ENCODE measurements around the gene GAPDHS.

The GAPDHS gene

GRCh38 chr19:35509861-35510625, 23.2 kb upstream of the GAPDHS start:
- TF ChIP-seq, protein P1, sequence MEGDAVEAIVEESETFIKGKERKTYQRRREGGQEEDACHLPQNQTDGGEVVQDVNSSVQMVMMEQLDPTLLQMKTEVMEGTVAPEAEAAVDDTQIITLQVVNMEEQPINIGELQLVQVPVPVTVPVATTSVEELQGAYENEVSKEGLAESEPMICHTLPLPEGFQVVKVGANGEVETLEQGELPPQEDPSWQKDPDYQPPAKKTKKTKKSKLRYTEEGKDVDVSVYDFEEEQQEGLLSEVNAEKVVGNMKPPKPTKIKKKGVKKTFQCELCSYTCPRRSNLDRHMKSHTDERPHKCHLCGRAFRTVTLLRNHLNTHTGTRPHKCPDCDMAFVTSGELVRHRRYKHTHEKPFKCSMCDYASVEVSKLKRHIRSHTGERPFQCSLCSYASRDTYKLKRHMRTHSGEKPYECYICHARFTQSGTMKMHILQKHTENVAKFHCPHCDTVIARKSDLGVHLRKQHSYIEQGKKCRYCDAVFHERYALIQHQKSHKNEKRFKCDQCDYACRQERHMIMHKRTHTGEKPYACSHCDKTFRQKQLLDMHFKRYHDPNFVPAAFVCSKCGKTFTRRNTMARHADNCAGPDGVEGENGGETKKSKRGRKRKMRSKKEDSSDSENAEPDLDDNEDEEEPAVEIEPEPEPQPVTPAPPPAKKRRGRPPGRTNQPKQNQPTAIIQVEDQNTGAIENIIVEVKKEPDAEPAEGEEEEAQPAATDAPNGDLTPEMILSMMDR (IDR thresholded peaks at IDR 0.05; ENCODE audit: borderline replicate concordance, insufficient read depth, low read depth, low read length) = peak; percentile 96
- peak overlapping the region; percentile 46 for H3K4me3 ChIP-seq (ENCODE audit: low read depth, low read length)

GRCh38 chr19:35510626-35510964, 22.7 kb upstream of the GAPDHS start:
- TF ChIP-seq, protein P1 (IDR thresholded peaks at IDR 0.05; ENCODE audit: borderline replicate concordance, insufficient read depth, low read depth, low read length) = no peak

DNA sequence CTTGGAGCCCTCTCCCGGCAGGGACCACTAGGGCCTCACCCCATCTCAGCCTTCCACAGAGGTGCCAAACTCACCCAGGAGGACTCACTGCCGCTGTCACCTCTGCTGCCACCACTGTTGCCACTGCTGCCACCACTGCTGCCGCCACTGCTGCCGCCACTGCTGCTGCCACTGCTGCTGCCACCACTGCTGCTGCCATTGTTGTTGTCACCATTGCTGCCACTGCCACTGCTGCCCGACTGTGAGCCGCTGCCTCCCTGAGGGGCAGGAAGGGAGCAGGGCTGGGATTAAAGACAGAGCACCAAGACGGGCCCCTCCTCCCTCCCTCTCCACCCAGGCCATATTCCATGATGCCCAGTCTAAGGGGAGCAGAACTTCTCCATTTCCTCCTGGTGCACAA, 21.9 kb upstream of the GAPDHS start:
- TF ChIP-seq, protein P1 (IDR thresholded peaks at IDR 0.05; ENCODE audit: borderline replicate concordance, insufficient read depth, low read depth, low read length) = no peak
- H3K4me3 ChIP-seq (ENCODE audit: low read depth, low read length) = no peak overlapping the region

More at GRCh38 chr19:35510626-35510964, 22.7 kb upstream of the GAPDHS start:
- H3K4me3 ChIP-seq (ENCODE audit: low read depth, low read length) = no peak overlapping the region

- TF ChIP-seq, protein P1 (IDR thresholded peaks at IDR 0.05; ENCODE audit: borderline replicate concordance, insufficient read depth, low read depth, low read length) = no peak
- H3K4me3 ChIP-seq (ENCODE audit: low read depth, low read length) = no peak overlapping the region
Measured at GRCh38 chr19:35512831-35513627, 20.2 kb upstream of the GAPDHS start.

DNA sequence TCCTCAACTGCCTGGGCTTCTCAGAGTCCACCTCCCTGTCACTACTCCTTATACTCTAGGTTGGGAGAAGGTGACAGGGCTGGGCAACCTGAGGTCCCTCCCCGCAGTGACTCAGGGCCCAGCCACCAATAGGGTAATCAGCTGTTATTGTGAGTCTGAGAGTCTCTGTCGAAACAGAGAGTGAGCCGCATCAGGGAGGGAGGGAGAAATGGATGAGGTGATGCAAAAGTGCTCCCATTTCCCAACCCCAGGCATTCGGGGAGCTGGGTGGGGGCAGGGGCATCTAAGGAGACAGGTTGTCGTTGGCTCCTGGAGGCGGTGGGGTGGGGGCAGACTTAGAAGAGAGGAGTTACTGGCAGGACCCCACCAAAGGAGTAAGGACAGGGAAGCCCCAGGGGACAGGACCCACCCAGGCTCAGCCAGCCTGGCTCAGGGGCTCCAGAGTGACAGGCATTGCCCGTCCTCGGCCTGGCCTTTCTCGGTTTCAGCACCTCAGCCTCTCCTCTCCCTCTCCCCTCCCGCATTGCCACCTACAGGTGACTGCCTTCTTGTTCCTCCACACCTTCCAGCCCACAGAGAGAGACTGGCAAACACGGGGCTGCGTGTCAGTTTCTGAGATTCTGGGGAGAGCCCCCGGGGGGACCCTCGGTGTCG, 19.5 kb upstream of the GAPDHS start, which contains the start of gene DMKN:
Gene DMKN (minus strand): TSS at position 22 of the 654 bp plus-strand sequence. CDS start 174 bp downstream, outside the sequence.
- TF ChIP-seq, protein P1 (IDR thresholded peaks at IDR 0.05; ENCODE audit: borderline replicate concordance, insufficient read depth, low read depth, low read length) = no peak
- no peak within 1 kb of the TSS for H3K4me3 ChIP-seq (ENCODE audit: low read depth, low read length)

DNA sequence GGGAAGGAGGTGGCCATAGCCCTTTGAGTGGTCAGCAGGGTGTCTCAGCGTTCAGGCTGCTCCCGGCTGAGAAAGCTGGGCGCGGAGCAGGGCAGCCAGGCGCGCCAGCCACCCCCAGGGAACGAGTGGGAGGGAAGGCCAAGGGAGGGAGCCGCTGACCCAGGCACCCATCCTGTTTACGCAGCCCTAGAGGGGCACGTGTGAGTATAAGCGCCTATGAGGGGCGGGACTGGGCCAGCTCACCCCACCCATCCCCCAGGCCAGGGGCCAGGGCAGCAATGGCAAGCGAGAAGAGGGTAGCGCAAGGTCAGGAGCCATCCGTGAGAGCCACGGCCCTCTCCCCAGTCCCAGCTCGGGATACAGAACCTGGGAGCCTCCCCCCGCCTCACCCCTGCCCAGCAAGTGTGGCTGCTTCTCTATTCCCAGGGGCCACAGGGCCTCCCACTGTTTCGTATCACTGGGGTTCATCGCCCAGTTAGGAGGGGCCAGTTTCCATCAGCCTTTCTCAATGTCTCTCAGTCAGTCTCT, 18.9 kb upstream of the GAPDHS start:
- no peak overlapping the region for H3K4me3 ChIP-seq (ENCODE audit: low read depth, low read length)
- TF ChIP-seq, protein P1 (IDR thresholded peaks at IDR 0.05; ENCODE audit: borderline replicate concordance, insufficient read depth, low read depth, low read length) = no peak

Measured in GM12875 (cell line).